Upper lobe of left lung (tissue), 4 donors: ENCODE results near the gene S100A5.

Source experiments
- EP300 ChIP-seq, 4 donors: sonication (generic); formaldehyde crosslinking; IDR thresholded peaks; one replicate each; pipeline ENCODE4 v1.5.1; 2017; ENCODE audit warnings: antibody characterized with exemption in 4 of 4, control low read depth in 2 of 4
- TF ChIP-seq, protein P1 (sequence below), 6 experiments: fragments of 450-650 bp in 4 of 6; fragments of 200-600 bp in 2 of 6; sonication (generic) in 2 of 6; IDR thresholded peaks; one replicate each; pipeline ENCODE4 v1.5.1; 2016 to 2019; ENCODE audit warnings: antibody characterized with exemption in 6 of 6

DNA sequence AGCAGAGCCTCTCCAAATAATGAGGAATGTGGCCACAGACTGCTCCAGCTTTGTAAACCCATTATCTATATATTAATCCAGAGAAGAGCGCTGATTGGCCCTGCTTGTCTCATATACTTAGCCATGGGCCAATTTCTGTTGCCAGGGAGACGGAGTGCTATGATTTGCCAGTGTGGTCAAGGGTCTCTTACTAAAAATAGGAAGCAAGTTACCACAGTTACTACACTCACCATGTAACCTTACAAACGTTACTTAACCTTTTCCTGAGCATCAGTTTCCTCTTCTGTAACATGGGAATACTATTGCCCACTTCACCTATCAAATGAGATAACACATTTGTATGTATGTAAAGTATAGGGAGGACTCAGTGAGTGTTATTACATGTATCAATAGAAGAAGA, 32.6 kb upstream of the S100A5 start:
- TF ChIP-seq, protein P1, sequence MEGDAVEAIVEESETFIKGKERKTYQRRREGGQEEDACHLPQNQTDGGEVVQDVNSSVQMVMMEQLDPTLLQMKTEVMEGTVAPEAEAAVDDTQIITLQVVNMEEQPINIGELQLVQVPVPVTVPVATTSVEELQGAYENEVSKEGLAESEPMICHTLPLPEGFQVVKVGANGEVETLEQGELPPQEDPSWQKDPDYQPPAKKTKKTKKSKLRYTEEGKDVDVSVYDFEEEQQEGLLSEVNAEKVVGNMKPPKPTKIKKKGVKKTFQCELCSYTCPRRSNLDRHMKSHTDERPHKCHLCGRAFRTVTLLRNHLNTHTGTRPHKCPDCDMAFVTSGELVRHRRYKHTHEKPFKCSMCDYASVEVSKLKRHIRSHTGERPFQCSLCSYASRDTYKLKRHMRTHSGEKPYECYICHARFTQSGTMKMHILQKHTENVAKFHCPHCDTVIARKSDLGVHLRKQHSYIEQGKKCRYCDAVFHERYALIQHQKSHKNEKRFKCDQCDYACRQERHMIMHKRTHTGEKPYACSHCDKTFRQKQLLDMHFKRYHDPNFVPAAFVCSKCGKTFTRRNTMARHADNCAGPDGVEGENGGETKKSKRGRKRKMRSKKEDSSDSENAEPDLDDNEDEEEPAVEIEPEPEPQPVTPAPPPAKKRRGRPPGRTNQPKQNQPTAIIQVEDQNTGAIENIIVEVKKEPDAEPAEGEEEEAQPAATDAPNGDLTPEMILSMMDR (IDR thresholded peaks at IDR 0.05): no peak
- no peak for TF ChIP-seq EP300 (IDR thresholded peaks at IDR 0.05)
